Myocyte (in vitro differentiated cells): ENCODE measurements around the gene PSMD13. TPM values are rescaled to one million over a fixed set of nuclear protein-coding genes. Genes with fewer than 3 reads are reported as not detected.

Experiments used
- DNase-seq: peaks from one replicate; pipeline ENCODE4 v3.0.0-alpha.2; 2012; ENCODE audit warnings: low read depth
- total RNA-seq: library from RNA; depleted of rRNA; stranded (reverse); fragments of >200 nt; gene quantifications from 2 replicates; pipeline ENCODE4 v1.2.3, GENCODE V29; 2014

The PSMD13 gene
- total RNA-seq, 1 donor from 2014 or later = 116 TPM

GRCh38 chr11:270451-271318 lies 33.9 kb downstream of the PSMD13 start:
- DNase-seq = no peak

GRCh38 chr11:271319-271715 lies 34.5 kb downstream of the PSMD13 start:
- no peak for DNase-seq

- DNase-seq = no peak
Measured at GRCh38 chr11:272195-272930, 35.6 kb downstream of the PSMD13 start.

- no peak for DNase-seq
Measured at GRCh38 chr11:272931-273198, 36.1 kb downstream of the PSMD13 start.

GRCh38 chr11:276219-276618 lies 39.4 kb downstream of the PSMD13 start:
- DNase-seq = no peak

GRCh38 chr11:278001-278951 lies 41.5 kb downstream of the PSMD13 start, which contains the start of gene NLRP6:
Gene NLRP6, plus strand, starts transcription at chr11:278407. Its CDS starts 163 bp downstream, at chr11:278570.
- no peak for DNase-seq

- DNase-seq = no peak
Measured at GRCh38 chr11:279040-279965, 42.5 kb downstream of the PSMD13 start.

- no peak for DNase-seq
Measured at GRCh38 chr11:279966-280705, 43.4 kb downstream of the PSMD13 start.

- no peak for DNase-seq
Measured at GRCh38 chr11:280706-281485, 44.1 kb downstream of the PSMD13 start.

- no peak for DNase-seq
Measured at GRCh38 chr11:281486-282161, 44.8 kb downstream of the PSMD13 start.

- no peak for DNase-seq
Measured at GRCh38 chr11:282171-282570, 45.4 kb downstream of the PSMD13 start.

GRCh38 chr11:282630-283360 lies 46.0 kb downstream of the PSMD13 start:
- DNase-seq = no peak

- no peak for DNase-seq
Measured at GRCh38 chr11:283405-284104, 46.8 kb downstream of the PSMD13 start.

- peak; percentile 81 for DNase-seq
Measured at GRCh38 chr11:284105-285020, 47.6 kb downstream of the PSMD13 start.

GRCh38 chr11:285021-285893 lies 48.5 kb downstream of the PSMD13 start:
- DNase-seq = no peak
